Left ventricle myocardium inferior (tissue), 1 donor: ENCODE results near the gene RND1. TPM values are rescaled to one million over a fixed set of nuclear protein-coding genes. Genes with fewer than 3 reads are reported as not detected.
A peak's percentile ranks its signal among the peaks of the same experiment; 100 is the strongest.
"Not testable (repeated sequence)": the region's sequence is repeated elsewhere in the genome, so short reads cannot be mapped to it uniquely, and the experiment has no call there.

Experiments used
- DNase-seq: peaks from one replicate; pipeline ENCODE4 v3.0.0-alpha.2; 2020
- H3K27ac ChIP-seq: fragments of 200-600 bp; replicated peaks from 2 replicates; pipeline ENCODE4 v1.8.0; 2021
- H3K27me3 ChIP-seq: fragments of 200-600 bp; 2 replicates; pipeline ENCODE4 v1.8.0; 2021; ENCODE audit warnings: low read depth
- H3K36me3 ChIP-seq: fragments of 200-600 bp; 2 replicates; pipeline ENCODE4 v1.8.0; 2021
- H3K4me1 ChIP-seq: fragments of 200-600 bp; 2 replicates; pipeline ENCODE4 v1.8.0; 2021
- H3K4me3 ChIP-seq: fragments of 200-600 bp; 2 replicates; pipeline ENCODE4 v1.8.0; 2021; ENCODE audit warnings: mild to moderate bottlenecking, moderate library complexity
- H3K9me3 ChIP-seq: fragments of 200-600 bp; replicated peaks from 2 replicates; pipeline ENCODE4 v1.8.0; 2021
- CTCF ChIP-seq: fragments of 200-600 bp; IDR thresholded peaks from 2 replicates; pipeline ENCODE4 v1.8.0; 2021; ENCODE audit warnings: antibody characterized with exemption, mild to moderate bottlenecking, borderline replicate concordance
- intact Hi-C: fragments of 100-400 bp; cut with micrococcal nuclease; formaldehyde crosslinking; loops from one replicate; pipeline ENCODE4 v1.11.0; 2022
- long read RNA-seq: library from polyadenylated mRNA; unstranded; transcript quantifications from one replicate; pipeline ENCODE4 v2.0.0, GENCODE V29; 2021
- total RNA-seq: library from RNA; stranded (reverse); fragmentation: NEBNext Ultra II Directional; extraction: Animal tissue kit (Norgen Biotek cat#: 25700); gene quantifications from one replicate; pipeline ENCODE4 v1.2.1, GENCODE V29; 2021
- donor health status: DM: no; HTN: yes; CAD: no; lungs with severe emphysema.

Gene RND1
- 0.47 TPM for total RNA-seq
- long read RNA-seq, partial matches to known transcripts: 0 of 1 reads
- long read RNA-seq, other reads (novel, unspliced or antisense): 0 of 1 reads

DNA sequence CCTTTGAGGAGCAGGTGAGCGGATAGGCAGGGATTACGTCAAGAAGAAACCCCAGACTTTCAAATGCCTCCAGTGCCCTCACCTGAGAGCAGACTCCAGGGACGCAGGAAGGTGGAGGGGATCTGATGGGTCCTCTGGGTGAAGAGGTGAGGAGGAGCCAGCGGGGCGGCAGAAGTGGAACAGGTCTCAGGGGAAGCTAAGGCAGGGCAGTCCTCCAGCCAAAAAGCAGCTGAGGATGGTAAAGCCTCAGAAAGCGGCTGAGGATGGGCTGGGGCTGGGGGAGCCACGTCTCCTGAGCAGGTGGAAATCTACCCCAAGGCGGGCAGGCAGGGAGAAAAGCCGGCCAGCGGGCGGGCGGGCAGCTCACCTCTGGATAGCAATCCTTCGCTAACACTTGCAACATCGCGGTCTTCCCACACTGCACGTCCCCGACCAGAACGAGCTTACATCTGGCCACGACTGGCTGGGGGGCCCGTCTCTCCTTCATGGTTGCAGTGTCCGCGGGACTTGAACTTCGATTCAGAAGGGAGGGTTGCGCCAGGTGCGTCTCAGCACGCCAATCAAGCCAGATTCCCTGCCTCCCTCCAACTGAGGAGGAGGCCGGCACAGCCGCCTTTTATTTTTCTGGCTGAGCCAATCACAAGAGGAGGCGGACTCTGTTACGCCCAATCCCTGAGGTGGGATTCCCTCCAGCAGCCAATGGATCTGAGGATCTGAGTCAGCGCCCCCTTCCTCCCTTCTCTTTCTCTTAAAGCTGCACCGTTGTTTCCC, at the start of gene RND1:
TSS of gene RND1 (minus strand) at position 590 of the 771 bp plus-strand sequence. CDS start at position 487, 103 bp downstream.
- H3K4me1 ChIP-seq: peaks cover 14% of the 10 kb centered on the region
- H3K9me3 ChIP-seq: no peaks in the 10 kb centered on the region
- H3K4me3 ChIP-seq: peak within 1 kb of the TSS; percentile 73
- H3K36me3 ChIP-seq: no peaks in the 10 kb centered on the region
- peak; percentile 85 for DNase-seq
- peak; percentile 33 for TF ChIP-seq CTCF
- peaks cover 4% of the 10 kb centered on the region for H3K27me3 ChIP-seq
- peak within 1 kb of the TSS; percentile 40 for H3K27ac ChIP-seq
- intact Hi-C loops: no loop called here

DNA sequence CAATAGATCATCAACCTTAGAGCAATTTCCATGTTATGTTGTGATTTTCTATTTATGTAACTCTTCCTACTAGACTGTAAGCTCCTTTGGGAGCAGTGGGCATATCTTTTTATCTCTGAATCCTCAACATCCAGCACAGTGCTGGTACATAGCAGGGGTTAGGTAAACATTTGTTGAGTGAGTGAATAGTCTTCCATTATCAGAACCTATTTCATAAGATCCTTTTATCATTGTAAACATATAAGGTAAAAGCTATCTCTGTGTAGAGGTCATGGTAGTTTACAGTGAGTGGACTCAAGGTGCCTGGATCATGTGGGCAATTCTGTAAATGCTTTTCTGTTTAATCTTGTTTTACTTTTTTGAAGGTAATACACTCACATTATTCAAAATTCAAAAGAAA, 44.5 kb upstream of the RND1 start:
- no peaks in the 10 kb centered on the region for H3K36me3 ChIP-seq
- intact Hi-C loops: no loop called here
- no peaks in the 10 kb centered on the region for H3K4me1 ChIP-seq
- no peak overlapping the region for H3K27ac ChIP-seq
- H3K4me3 ChIP-seq: no peak overlapping the region
- DNase-seq: no peak
- H3K9me3 ChIP-seq: no peaks in the 10 kb centered on the region
- no peak for TF ChIP-seq CTCF
- no peaks in the 10 kb centered on the region for H3K27me3 ChIP-seq

DNA sequence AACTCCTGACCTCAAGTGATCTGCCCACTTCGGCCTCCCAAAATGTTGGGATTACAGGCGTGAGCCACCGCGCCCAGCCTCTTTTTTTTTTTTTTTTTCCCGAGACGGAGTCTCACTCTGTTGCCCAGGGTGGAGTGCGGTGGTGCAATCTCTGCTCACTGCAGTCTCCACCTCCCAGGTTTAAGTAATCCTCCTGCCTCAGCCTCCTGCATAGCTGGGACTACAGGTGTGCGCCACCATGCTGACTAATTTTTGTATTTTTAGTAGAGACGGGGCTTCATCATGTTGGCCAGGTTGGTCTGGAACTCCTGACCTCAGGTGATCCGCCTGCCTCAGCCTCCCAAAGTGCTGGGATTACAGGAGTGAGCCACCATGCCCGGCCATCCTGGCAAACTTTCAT, 44.0 kb upstream of the RND1 start:
- H3K36me3 ChIP-seq, DNase-seq, H3K4me3 ChIP-seq, H3K27ac ChIP-seq, H3K27me3 ChIP-seq, H3K4me1 ChIP-seq, H3K9me3 ChIP-seq, intact Hi-C loops: not testable (repeated sequence)

- Histone ChIP-seq H3K27ac (no peak overlapping the region), H3K36me3 (no peaks in the 10 kb centered on the region), H3K9me3 (no peaks in the 10 kb centered on the region), H3K4me1 (peaks cover 9% of the 10 kb centered on the region), H3K27me3 (no peaks in the 10 kb centered on the region), H3K4me3 (no peak overlapping the region)
- intact Hi-C loops: no loop called here
- DNase-seq: no peak
- TF ChIP-seq CTCF: no peak
Observed at GRCh38 chr12:48907245-48907644, 41.6 kb upstream of the RND1 start.

GRCh38 chr12:48903982-48904411, 38.3 kb upstream of the RND1 start:
- peak overlapping the region; percentile 61 for H3K4me3 ChIP-seq
- no peak overlapping the region for H3K27ac ChIP-seq
- H3K27me3 ChIP-seq: peaks cover 5% of the 10 kb centered on the region
- H3K36me3 ChIP-seq: no peaks in the 10 kb centered on the region
- DNase-seq: peak; percentile 68
- H3K4me1 ChIP-seq: peaks cover 9% of the 10 kb centered on the region
- no peaks in the 10 kb centered on the region for H3K9me3 ChIP-seq
- intact Hi-C loops: no loop called here
- peak; percentile 70 for TF ChIP-seq CTCF

- Histone ChIP-seq H3K27me3 (peaks cover 10% of the 10 kb centered on the region), H3K27ac (no peak overlapping the region), H3K4me1 (peaks cover 9% of the 10 kb centered on the region), H3K4me3 (peak overlapping the region; percentile 61), H3K9me3 (no peaks in the 10 kb centered on the region), H3K36me3 (no peaks in the 10 kb centered on the region)
- DNase-seq: no peak
- TF ChIP-seq CTCF: no peak
- intact Hi-C loops: no loop called here
Observed at GRCh38 chr12:48903363-48903981, 37.8 kb upstream of the RND1 start.
